ENCODE data around the gene CHN2. TPM values are rescaled to one million over a fixed set of nuclear protein-coding genes. Genes with fewer than 3 reads are reported as not detected.

CHN2 gene
- total and polyA plus RNA-seq, 2 donors (not counting 1 experiment from before 2014, with no cell fraction given), result 0.86 to 1.4 TPM

- no peak overlapping the region for H3K27ac Mint-ChIP-seq
- no peaks in the 10 kb centered on the region for H4K20me1 ChIP-seq (ENCODE audit: control insufficient read depth, insufficient read depth, low read length, poor library complexity, severe bottlenecking)
- ChIA-PET POLR2A (no interaction called here), CTCF (no interaction called here)
- intact Hi-C loops (cut with micrococcal nuclease), result no loop called here
- no peak overlapping the region for H2AFZ ChIP-seq (ENCODE audit: insufficient read depth, low read depth, low read length, poor library complexity, severe bottlenecking)
- H3K9me3 ChIP-seq (ENCODE audit: control extremely low read depth in 1 of 3, control insufficient read depth in 2 of 3, insufficient read depth in 1 of 3, low read length in 2 of 3), result no peaks in the 10 kb centered on the region
- no peak overlapping the region for H3K4me2 ChIP-seq (replicated peaks; ENCODE audit: low read depth, low read length, poor library complexity, severe bottlenecking)
- H3K9ac ChIP-seq (ENCODE audit: low read length), result no peak overlapping the region
- H3K4me1 Mint-ChIP-seq, result peaks cover 32% of the 10 kb centered on the region
- H3K27me3 ChIP-seq (replicated peaks in 1 of 4; ENCODE audit: control extremely low read depth in 1 of 4, control insufficient read depth in 3 of 4, insufficient read depth in 4 of 4, low read length in 3 of 4), result no peaks in the 10 kb centered on the region
- H3K36me3 ChIP-seq (replicated peaks in 1 of 2; ENCODE audit: control extremely low read depth in 1 of 2, control insufficient read depth in 1 of 2, extremely low read depth in 1 of 2, insufficient read depth in 2 of 2, low read length in 1 of 2), result no peaks in the 10 kb centered on the region
- H3K4me1 ChIP-seq (ENCODE audit: control insufficient read depth in 2 of 2, insufficient read depth in 2 of 2, low read length in 2 of 2), result peaks cover 13 to 30% of the 10 kb centered on the region in 2 donors
- no peak overlapping the region for H3K27ac ChIP-seq (ENCODE audit: low read length in 2 of 2)
- H3K9me3 Mint-ChIP-seq (ENCODE audit: insufficient read depth), result no peaks in the 10 kb centered on the region
- no peaks in the 10 kb centered on the region for H3K79me2 ChIP-seq (ENCODE audit: control insufficient read depth, insufficient read depth, low read length)
- H3K4me3 ChIP-seq (ENCODE audit: control extremely low read depth in 1 of 5, extremely low read depth in 1 of 5, insufficient read depth in 1 of 5, low read depth in 2 of 5, low read length in 4 of 5), result no peak overlapping the region
- no peak overlapping the region for H3K4me3 Mint-ChIP-seq
- TF ChIP-seq EZH2 (IDR thresholded peaks at IDR 0.05; ENCODE audit: borderline replicate concordance, insufficient read depth, low read depth, low read length, poor library complexity, severe bottlenecking), result no peak
- TF ChIP-seq CTCF (IDR thresholded peaks at IDR 0.05), result no peak
- no peaks in the 10 kb centered on the region for H3K27me3 Mint-ChIP-seq
- no peak for DNase-seq
- ATAC-seq (ENCODE audit: low read depth), result no peak
- WGBS (ENCODE audit: insufficient coverage), result 92% methylated on average over 11 of the region's 12 CpGs
Measured at GRCh38 chr7:29292886-29293658, 98.5 kb downstream of the CHN2 start.

DNA sequence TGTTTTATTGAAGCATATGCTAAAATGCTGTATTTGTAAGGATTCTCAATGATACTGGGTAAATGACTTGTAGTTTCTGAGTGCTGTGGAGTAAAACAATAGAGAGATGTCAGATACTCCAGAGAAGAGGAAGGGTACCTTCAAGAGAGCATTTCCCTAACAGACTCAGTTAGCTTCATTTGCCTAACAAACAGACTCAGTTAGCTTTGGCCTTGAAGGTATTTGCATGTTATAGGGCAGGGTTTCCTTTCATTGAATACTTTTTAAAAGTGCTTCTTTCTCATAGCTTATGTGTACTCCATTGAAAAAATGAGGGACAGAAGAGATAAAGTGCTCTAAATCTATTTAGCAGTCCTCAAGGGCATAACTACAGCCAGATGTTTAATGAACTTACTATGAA, 101.8 kb downstream of the CHN2 start:
- ChIA-PET POLR2A (no interaction called here), CTCF (interaction anchor here (1.4 kb wide), 1 partner anchor 12 kb away, joined by 7 read pairs; no protein-coding TSS in a partner anchor)
- Histone ChIP-seq H3K9ac (ENCODE audit: low read length) (no peak overlapping the region), H3K4me1 (ENCODE audit: control insufficient read depth in 2 of 2, insufficient read depth in 2 of 2, low read length in 2 of 2) (peaks cover 0 to 9% of the 10 kb centered on the region in 2 donors), H3K4me2 (replicated peaks; ENCODE audit: low read depth, low read length, poor library complexity, severe bottlenecking) (no peak overlapping the region), H3K4me3 (ENCODE audit: control extremely low read depth in 1 of 5, extremely low read depth in 1 of 5, insufficient read depth in 1 of 5, low read depth in 2 of 5, low read length in 4 of 5) (no peak overlapping the region), H3K79me2 (ENCODE audit: control insufficient read depth, insufficient read depth, low read length) (no peaks in the 10 kb centered on the region), H3K36me3 (replicated peaks in 1 of 2; ENCODE audit: control extremely low read depth in 1 of 2, control insufficient read depth in 1 of 2, extremely low read depth in 1 of 2, insufficient read depth in 2 of 2, low read length in 1 of 2) (no peaks in the 10 kb centered on the region), H3K27ac (ENCODE audit: low read length in 2 of 2) (no peak overlapping the region), H4K20me1 (ENCODE audit: control insufficient read depth, insufficient read depth, low read length, poor library complexity, severe bottlenecking) (no peaks in the 10 kb centered on the region), H2AFZ (ENCODE audit: insufficient read depth, low read depth, low read length, poor library complexity, severe bottlenecking) (no peak overlapping the region), H3K9me3 (ENCODE audit: control extremely low read depth in 1 of 3, control insufficient read depth in 2 of 3, insufficient read depth in 1 of 3, low read length in 2 of 3) (no peaks in the 10 kb centered on the region), H3K27me3 (replicated peaks in 1 of 4; ENCODE audit: control extremely low read depth in 1 of 4, control insufficient read depth in 3 of 4, insufficient read depth in 4 of 4, low read length in 3 of 4) (no peaks in the 10 kb centered on the region)
- no peaks in the 10 kb centered on the region for H3K27me3 Mint-ChIP-seq
- H3K27ac Mint-ChIP-seq, result no peak overlapping the region
- peaks cover 9% of the 10 kb centered on the region for H3K4me1 Mint-ChIP-seq
- H3K9me3 Mint-ChIP-seq (ENCODE audit: insufficient read depth), result no peaks in the 10 kb centered on the region
- intact Hi-C loops (cut with micrococcal nuclease), result no loop called here
- no peak for ATAC-seq (ENCODE audit: low read depth)
- TF ChIP-seq CTCF (IDR thresholded peaks at IDR 0.05) (no peak), EZH2 (IDR thresholded peaks at IDR 0.05; ENCODE audit: borderline replicate concordance, insufficient read depth, low read depth, low read length, poor library complexity, severe bottlenecking) (no peak)
- H3K4me3 Mint-ChIP-seq, result no peak overlapping the region
- no peak for DNase-seq

All from B cell (primary cell).